ENCODE measurements around the gene TMEM63C.

The TMEM63C gene

GRCh38 chr14:77221241-77221871 is 39.8 kb downstream of the TMEM63C start:
- Histone ChIP-seq H3K4me2 (no peak overlapping the region), H3K9ac (no peak overlapping the region), H2AFZ (ENCODE audit: low read depth) (no peak overlapping the region), H3K27me3 (ENCODE audit: insufficient read depth, low read depth) (no peaks in the 10 kb centered on the region), H3K36me3 (ENCODE audit: insufficient read depth) (no peaks in the 10 kb centered on the region), H3K4me3 (IDR thresholded peaks at IDR 0.05; ENCODE audit: insufficient read depth, low read depth, low read length) (no peak overlapping the region), H4K20me1 (ENCODE audit: insufficient read depth) (no peaks in the 10 kb centered on the region), H3K27ac (no peak overlapping the region), H3K4me1 (ENCODE audit: low read depth, poor library complexity, severe bottlenecking) (no peaks in the 10 kb centered on the region), H3K79me2 (ENCODE audit: insufficient read depth, low read depth) (no peaks in the 10 kb centered on the region)
- TF ChIP-seq CTCF (conservative IDR thresholded peaks at IDR 0.05; ENCODE audit: low read depth, low read length): no peak

- no peak overlapping the region for H3K4me2 ChIP-seq
- no peak for TF ChIP-seq CTCF (conservative IDR thresholded peaks at IDR 0.05; ENCODE audit: low read depth, low read length)
- no peak overlapping the region for H2AFZ ChIP-seq (ENCODE audit: low read depth)
- no peak overlapping the region for H3K27ac ChIP-seq
- H3K27me3 ChIP-seq (ENCODE audit: insufficient read depth, low read depth): no peaks in the 10 kb centered on the region
- H3K9ac ChIP-seq: no peak overlapping the region
- H3K79me2 ChIP-seq (ENCODE audit: insufficient read depth, low read depth): no peaks in the 10 kb centered on the region
- H3K36me3 ChIP-seq (ENCODE audit: insufficient read depth): no peaks in the 10 kb centered on the region
- H3K4me3 ChIP-seq (IDR thresholded peaks at IDR 0.05; ENCODE audit: insufficient read depth, low read depth, low read length): no peak overlapping the region
- H4K20me1 ChIP-seq (ENCODE audit: insufficient read depth): no peaks in the 10 kb centered on the region
- H3K4me1 ChIP-seq (ENCODE audit: low read depth, poor library complexity, severe bottlenecking): no peaks in the 10 kb centered on the region
Measured at GRCh38 chr14:77222546-77223225, 41.1 kb downstream of the TMEM63C start.

- H3K27ac ChIP-seq: no peak overlapping the region
- no peak overlapping the region for H3K9ac ChIP-seq
- no peak overlapping the region for H2AFZ ChIP-seq (ENCODE audit: low read depth)
- no peaks in the 10 kb centered on the region for H3K36me3 ChIP-seq (ENCODE audit: insufficient read depth)
- H4K20me1 ChIP-seq (ENCODE audit: insufficient read depth): no peaks in the 10 kb centered on the region
- H3K4me3 ChIP-seq (IDR thresholded peaks at IDR 0.05; ENCODE audit: insufficient read depth, low read depth, low read length): no peak overlapping the region
- no peaks in the 10 kb centered on the region for H3K79me2 ChIP-seq (ENCODE audit: insufficient read depth, low read depth)
- TF ChIP-seq CTCF (conservative IDR thresholded peaks at IDR 0.05; ENCODE audit: low read depth, low read length): no peak
- H3K4me2 ChIP-seq: no peak overlapping the region
- H3K27me3 ChIP-seq (ENCODE audit: insufficient read depth, low read depth): no peaks in the 10 kb centered on the region
- no peaks in the 10 kb centered on the region for H3K4me1 ChIP-seq (ENCODE audit: low read depth, poor library complexity, severe bottlenecking)
Measured at GRCh38 chr14:77224212-77224611, 42.6 kb downstream of the TMEM63C start.

GRCh38 chr14:77225254-77225653 is 43.7 kb downstream of the TMEM63C start:
- Histone ChIP-seq H3K27ac (no peak overlapping the region), H3K36me3 (ENCODE audit: insufficient read depth) (no peaks in the 10 kb centered on the region), H3K4me1 (ENCODE audit: low read depth, poor library complexity, severe bottlenecking) (no peaks in the 10 kb centered on the region), H4K20me1 (ENCODE audit: insufficient read depth) (no peaks in the 10 kb centered on the region), H3K4me3 (IDR thresholded peaks at IDR 0.05; ENCODE audit: insufficient read depth, low read depth, low read length) (no peak overlapping the region), H3K79me2 (ENCODE audit: insufficient read depth, low read depth) (no peaks in the 10 kb centered on the region), H3K27me3 (ENCODE audit: insufficient read depth, low read depth) (no peaks in the 10 kb centered on the region), H3K4me2 (no peak overlapping the region), H3K9ac (no peak overlapping the region), H2AFZ (ENCODE audit: low read depth) (no peak overlapping the region)
- no peak for TF ChIP-seq CTCF (conservative IDR thresholded peaks at IDR 0.05; ENCODE audit: low read depth, low read length)
